ENCODE results near the gene TAS2R41.
"Not testable (repeated sequence)": the region's sequence is repeated elsewhere in the genome, so short reads cannot be mapped to it uniquely, and the experiment has no call there.

The TAS2R41 gene

DNA sequence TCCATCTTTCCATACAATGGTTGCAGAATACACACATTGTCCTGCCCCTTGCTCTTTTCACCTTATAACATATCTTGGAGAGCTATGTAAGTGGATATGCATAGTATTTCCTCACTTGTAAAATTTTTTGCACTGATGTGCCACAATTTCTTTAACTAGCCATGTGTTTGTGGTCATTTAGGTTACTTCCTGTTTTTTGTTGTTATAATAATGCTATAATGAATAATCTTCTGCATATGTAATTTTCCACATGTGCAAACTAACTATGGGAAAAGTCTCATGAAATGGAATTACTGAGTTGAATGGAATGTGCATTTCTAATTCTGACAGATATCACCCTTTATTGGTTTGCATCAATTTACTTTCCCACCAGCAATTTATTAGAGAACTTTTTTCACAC is 2.8 kb downstream of the TAS2R41 start:
- no peak for TF ChIP-seq POLR2AphosphoS5 (IDR thresholded peaks at IDR 0.05; ENCODE audit: low read depth, low read length)
- TF ChIP-seq TAF1 (IDR thresholded peaks at IDR 0.05; ENCODE audit: borderline replicate concordance, low read depth, low read length), result no peak
- DNase-seq (ENCODE audit: insufficient read length), result no peak
- FAIRE-seq, result no peak

DNA sequence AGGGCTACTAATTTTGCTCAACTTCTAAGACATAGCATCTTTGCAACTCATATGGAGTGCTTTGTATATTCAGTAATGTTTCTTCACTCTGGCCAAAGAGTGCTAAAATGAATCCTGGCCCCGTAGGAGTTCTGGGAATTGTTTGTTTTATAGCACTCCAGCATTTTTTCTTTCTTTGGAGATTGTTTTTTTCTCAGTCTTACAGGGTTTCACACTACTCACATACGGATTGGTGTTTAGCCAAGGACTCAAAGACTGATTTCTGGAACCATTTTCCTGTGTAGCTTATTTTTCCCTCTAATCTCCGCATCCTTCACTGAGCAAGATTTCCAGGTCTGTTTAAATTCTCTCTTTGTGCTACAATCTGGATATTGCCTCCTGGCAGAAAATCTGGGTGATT is 6.4 kb downstream of the TAS2R41 start:
- FAIRE-seq (no peak), DNase-seq (ENCODE audit: insufficient read length) (no peak)
- no peak for TF ChIP-seq POLR2AphosphoS5 (IDR thresholded peaks at IDR 0.05; ENCODE audit: low read depth, low read length)
- no peak for TF ChIP-seq TAF1 (IDR thresholded peaks at IDR 0.05; ENCODE audit: borderline replicate concordance, low read depth, low read length)
- no peak for TF ChIP-seq POLR2A (IDR thresholded peaks at IDR 0.05; ENCODE audit: low read depth, low read length)

DNA sequence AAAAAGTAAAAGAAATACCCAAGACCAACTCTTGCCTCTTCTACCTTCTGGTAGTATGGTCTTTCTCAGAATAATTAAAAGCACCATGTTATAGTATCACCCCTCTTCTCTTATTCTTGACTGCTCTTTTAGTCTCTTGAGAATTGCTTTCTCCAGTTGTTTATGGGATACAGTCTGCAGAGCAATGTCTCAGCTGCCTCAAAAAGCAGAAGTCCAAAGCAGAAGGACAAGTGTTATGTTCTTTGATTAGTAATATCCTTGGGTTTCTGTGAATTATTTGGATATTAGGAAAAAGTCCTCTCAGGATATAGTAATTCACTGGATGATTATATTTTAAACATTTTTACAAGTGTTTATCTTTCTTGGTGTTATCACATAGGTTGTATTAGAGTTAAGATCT is 7.4 kb downstream of the TAS2R41 start:
- DNase-seq (ENCODE audit: insufficient read length) (no peak), FAIRE-seq (no peak)
- TF ChIP-seq POLR2AphosphoS5 (IDR thresholded peaks at IDR 0.05; ENCODE audit: low read depth, low read length), result no peak
- no peak for TF ChIP-seq POLR2A (IDR thresholded peaks at IDR 0.05; ENCODE audit: low read depth, low read length)
- no peak for TF ChIP-seq TAF1 (IDR thresholded peaks at IDR 0.05; ENCODE audit: borderline replicate concordance, low read depth, low read length)

DNA sequence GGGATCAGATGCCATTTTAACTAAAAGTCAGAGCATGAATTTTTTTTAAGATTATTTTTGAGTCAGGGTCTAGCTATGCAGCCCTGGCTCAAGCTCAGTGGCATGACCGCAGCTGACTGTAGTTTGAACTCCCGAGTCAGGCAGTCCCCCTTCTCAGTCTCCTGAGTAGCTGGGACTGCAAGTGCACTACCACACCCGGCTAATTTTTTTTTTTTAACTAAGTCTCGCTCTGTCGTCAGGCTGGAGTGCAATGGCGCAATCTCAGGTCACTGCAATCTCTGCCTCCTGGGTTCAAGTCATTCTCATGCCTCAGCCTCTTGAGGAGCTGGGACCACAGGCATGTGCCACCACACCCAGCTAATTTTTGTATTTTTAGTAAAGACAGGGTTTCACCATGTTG is 7.8 kb downstream of the TAS2R41 start:
- TF ChIP-seq POLR2AphosphoS5 (IDR thresholded peaks at IDR 0.05; ENCODE audit: low read depth, low read length) (no peak), POLR2A (IDR thresholded peaks at IDR 0.05; ENCODE audit: low read depth, low read length) (no peak), TAF1 (IDR thresholded peaks at IDR 0.05; ENCODE audit: borderline replicate concordance, low read depth, low read length) (no peak)
- DNase-seq (ENCODE audit: insufficient read length) (no peak), FAIRE-seq (no peak)

DNA sequence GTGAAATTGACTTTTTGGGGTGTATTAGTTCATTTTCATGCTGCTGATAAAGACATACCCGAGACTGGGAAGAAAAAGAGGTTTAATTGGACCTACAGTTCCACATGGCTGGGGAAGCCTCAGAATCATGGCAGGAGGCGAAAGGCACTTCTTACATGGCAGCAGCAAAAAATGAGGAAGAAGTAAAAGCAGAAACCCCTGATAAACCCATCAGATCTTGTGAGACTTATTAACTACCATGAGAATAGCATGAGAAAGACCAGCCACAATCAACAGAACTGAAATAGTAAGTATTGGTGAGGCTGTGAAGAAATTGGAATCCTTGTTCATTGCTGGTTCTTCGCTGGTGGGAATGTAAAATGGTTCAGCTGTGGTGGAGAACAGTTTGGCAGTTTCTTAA is 8.6 kb downstream of the TAS2R41 start:
- DNase-seq (ENCODE audit: insufficient read length); FAIRE-seq: not testable (repeated sequence)

DNA sequence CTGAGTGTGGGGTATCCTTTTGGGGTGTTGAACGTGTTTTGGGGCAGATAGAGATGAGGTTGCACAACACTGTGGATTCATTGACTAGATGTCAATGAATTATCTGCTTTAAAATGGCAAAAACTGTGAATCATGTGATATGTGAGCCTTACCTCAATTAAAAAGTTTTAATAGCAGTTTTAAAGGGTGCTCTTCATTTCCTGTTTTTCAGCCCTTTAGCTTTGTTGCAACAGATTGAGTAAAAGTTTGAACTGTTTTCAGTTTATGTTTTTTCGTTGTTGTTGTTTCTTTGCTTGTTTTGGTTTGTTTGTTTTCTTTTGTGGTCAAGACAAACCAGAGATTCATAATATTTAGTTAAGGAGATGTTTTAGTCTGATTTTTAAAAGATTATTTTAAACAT is 9.4 kb downstream of the TAS2R41 start:
- no peak for DNase-seq (ENCODE audit: insufficient read length)
- TF ChIP-seq POLR2A (IDR thresholded peaks at IDR 0.05; ENCODE audit: low read depth, low read length) (no peak), TAF1 (IDR thresholded peaks at IDR 0.05; ENCODE audit: borderline replicate concordance, low read depth, low read length) (no peak), POLR2AphosphoS5 (IDR thresholded peaks at IDR 0.05; ENCODE audit: low read depth, low read length) (no peak)
- FAIRE-seq, result no peak

DNA sequence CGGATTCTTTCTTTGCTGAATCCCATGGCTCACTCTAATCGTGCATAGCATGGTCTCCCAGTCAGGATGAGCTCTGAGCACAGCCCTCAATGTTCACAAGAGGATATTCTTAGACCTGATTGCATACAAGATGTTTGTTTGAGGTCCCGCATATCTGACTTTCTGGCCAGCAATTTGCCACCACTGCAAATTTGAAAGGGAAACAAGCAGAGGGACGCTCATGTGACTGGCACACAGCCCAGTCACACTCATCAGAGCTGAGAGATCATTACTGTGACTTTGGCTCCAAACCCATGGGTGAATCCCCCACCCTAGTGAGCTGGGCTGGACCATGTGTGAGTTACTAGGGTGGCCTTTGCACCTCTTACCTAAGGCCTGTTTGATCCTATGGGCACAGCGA is 9.9 kb downstream of the TAS2R41 start:
- DNase-seq (ENCODE audit: insufficient read length), result no peak
- FAIRE-seq, result no peak

DNA sequence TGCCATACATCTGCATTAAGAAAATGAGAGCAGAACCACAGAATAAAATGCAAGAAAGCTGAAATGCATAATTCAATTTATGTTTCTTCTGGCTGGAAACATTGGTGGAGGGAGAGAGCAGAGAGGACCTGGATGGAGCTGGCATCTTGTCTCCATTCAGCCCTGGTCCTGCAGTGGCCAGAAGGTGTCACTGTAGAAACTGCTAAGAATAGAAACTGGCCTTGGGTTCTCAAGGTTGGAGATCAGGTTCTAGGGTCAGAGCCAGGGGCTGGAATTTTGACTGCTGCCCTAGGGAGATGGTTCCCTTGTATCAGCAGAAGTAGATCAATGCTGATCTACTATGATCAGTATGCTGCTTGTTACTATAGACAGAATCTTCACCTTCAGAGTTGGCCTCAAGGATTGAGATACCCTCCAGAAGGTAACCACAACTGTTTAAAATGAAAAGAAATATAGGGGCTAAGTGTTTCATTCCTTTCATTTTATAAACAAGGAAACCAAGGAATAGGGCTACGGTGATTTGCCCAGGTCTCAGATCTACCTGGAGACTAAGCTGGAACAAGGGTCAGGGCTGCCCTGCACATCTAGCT is 13.1 kb downstream of the TAS2R41 start:
- FAIRE-seq, result no peak
- DNase-seq (ENCODE audit: insufficient read length), result no peak
- TF ChIP-seq POLR2AphosphoS5 (IDR thresholded peaks at IDR 0.05; ENCODE audit: low read depth, low read length) (no peak), POLR2A (IDR thresholded peaks at IDR 0.05; ENCODE audit: low read depth, low read length) (no peak), TAF1 (IDR thresholded peaks at IDR 0.05; ENCODE audit: borderline replicate concordance, low read depth, low read length) (no peak)

More for the DNA sequence above, 9.9 kb downstream of the TAS2R41 start:
- TF ChIP-seq POLR2AphosphoS5 (IDR thresholded peaks at IDR 0.05; ENCODE audit: low read depth, low read length), result no peak
- TF ChIP-seq POLR2A (IDR thresholded peaks at IDR 0.05; ENCODE audit: low read depth, low read length), result no peak

DNA sequence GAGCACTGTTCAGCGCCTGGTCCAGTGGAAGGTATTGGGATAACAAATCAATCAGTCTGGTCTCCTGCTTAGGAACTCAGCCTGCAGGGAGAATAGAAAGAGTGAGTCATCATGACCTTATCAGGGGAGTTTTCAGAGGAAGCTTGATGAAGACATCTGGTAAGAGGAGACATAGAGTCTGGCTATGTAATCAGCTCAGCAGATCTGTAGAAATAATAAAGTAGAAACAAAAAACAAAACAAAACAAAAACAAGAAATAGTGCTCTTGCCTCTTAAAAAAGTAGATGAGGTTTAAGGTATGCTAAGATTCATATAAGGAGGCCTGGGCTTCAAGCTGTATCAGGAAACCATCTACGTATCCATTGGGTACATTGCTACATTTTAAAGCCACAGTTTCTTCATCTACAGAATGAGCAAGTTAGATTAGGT is 14.4 kb downstream of the TAS2R41 start:
- TF ChIP-seq POLR2AphosphoS5 (IDR thresholded peaks at IDR 0.05; ENCODE audit: low read depth, low read length), result no peak
- no peak for TF ChIP-seq POLR2A (IDR thresholded peaks at IDR 0.05; ENCODE audit: low read depth, low read length)
- TF ChIP-seq TAF1 (IDR thresholded peaks at IDR 0.05; ENCODE audit: borderline replicate concordance, low read depth, low read length), result no peak
- FAIRE-seq (no peak), DNase-seq (ENCODE audit: insufficient read length) (no peak)

DNA sequence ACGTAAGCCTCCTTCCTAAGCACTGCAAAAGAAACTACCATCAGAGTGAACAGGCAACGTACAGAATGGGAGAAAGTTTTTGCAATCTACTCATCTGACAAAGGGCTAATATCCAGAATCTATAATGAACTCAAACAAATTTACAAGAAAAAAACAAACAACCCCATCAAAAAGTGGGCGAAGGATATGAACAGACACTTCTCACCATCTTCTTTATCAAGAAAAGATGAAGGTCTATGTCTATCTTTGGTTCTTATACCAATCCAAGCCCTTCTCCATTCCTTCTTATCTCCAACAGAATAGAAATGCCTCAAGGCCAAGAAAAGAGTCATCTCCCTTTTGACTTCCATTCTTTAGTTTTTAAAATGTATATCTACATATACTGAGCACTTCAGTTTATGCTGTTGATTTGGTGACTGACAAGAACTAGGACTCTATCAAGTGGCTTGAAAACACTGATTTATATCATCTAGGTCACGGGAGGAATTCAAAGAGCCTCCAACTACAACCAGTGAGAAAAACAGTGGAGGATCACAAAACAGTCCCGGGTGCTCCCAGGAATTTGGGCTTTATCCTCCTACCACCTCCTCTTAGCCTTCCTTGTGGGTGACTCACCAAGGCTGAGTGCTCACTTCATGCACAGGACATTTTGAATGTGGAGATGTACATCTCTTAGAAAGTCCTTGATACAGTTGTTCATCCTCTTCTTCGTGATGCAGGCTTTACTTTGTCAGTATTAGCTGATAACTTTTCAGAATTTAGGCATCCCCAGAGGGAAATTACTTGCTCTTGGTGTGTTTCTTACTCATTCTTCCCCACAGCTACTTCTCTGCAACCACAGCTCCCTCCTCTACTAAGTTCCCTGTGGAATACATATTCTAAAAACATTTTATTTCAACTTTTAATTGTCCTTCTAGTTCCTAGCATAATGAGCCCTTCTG is 15.4 kb downstream of the TAS2R41 start:
- FAIRE-seq (no peak), DNase-seq (ENCODE audit: insufficient read length) (no peak)
- TF ChIP-seq POLR2AphosphoS5 (IDR thresholded peaks at IDR 0.05; ENCODE audit: low read depth, low read length) (no peak), TAF1 (IDR thresholded peaks at IDR 0.05; ENCODE audit: borderline replicate concordance, low read depth, low read length) (no peak), POLR2A (IDR thresholded peaks at IDR 0.05; ENCODE audit: low read depth, low read length) (no peak)

DNA sequence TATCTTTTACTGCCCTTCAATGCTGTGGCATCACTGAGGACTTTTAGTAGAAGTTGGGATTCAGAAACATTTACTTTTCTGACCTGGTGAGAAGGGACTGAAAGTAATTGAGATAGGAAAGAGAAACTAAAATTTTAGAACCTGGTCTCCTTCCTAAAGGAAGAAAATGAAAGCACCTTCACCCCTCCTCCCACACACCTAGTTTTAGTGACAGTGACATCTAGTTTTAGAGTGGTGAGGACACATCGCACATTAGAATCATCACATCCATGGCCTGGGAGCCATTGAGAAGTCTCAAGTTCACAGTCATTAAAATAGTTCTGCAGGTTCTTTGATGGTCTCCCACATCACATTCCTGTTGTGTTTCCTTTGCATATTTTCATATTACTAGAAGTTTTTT is 16.1 kb downstream of the TAS2R41 start:
- FAIRE-seq (no peak), DNase-seq (ENCODE audit: insufficient read length) (no peak)
- TF ChIP-seq POLR2AphosphoS5 (IDR thresholded peaks at IDR 0.05; ENCODE audit: low read depth, low read length) (no peak), POLR2A (IDR thresholded peaks at IDR 0.05; ENCODE audit: low read depth, low read length) (no peak), TAF1 (IDR thresholded peaks at IDR 0.05; ENCODE audit: borderline replicate concordance, low read depth, low read length) (no peak)

DNA sequence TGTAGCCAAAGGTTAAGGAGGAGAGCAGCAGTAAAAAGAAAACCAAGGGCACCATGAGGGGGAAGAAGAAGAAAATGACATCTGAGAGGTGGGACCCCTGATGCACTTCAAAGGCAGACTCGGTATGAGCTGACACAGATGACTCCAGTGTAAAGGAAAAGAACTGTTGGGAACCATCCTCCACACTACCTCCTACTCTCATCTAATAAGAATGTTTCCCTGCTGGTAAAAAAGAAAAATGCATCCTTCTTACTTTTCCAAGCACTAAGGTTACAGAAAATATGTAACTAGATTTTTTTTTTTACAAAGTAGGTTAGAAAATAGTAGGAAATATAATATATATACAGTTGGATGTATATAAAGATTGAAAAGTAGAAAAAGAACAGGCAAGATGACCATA is 16.9 kb downstream of the TAS2R41 start:
- TF ChIP-seq POLR2A (IDR thresholded peaks at IDR 0.05; ENCODE audit: low read depth, low read length) (no peak), POLR2AphosphoS5 (IDR thresholded peaks at IDR 0.05; ENCODE audit: low read depth, low read length) (no peak), TAF1 (IDR thresholded peaks at IDR 0.05; ENCODE audit: borderline replicate concordance, low read depth, low read length) (no peak)
- FAIRE-seq, result no peak
- no peak for DNase-seq (ENCODE audit: insufficient read length)

Data from GM12892 (cell line).